IMR-90 (cell line): ENCODE results near the gene CDK14. TPM values are rescaled to one million over a fixed set of nuclear protein-coding genes. Genes with fewer than 3 reads are reported as not detected.

Experiments
- ATAC-seq: fragments of 200-7000 bp; cut with Tn5 transposase; 2 replicates; pipeline ENCODE4 v1.9.1; 2020; ENCODE audit warnings: low read depth, mild to moderate bottlenecking, moderate library complexity
- BruUV-seq: library from RNA; stranded (reverse); fragments of 400-500 nt; replicated peaks from 2 replicates; lab custom pipeline; 2021; lab: Mats Ljungman, UMichigan
- CTCF ChIA-PET: fragments of 300-600 bp; formaldehyde crosslinking; extraction: SDS; loops from one replicate; lab custom pipeline; 2021; ENCODE audit warnings: antibody characterized with exemption; lab: Yijun Ruan, JAX
- POLR2A ChIA-PET: fragments of 300-600 bp; sonication (Branson Sonifier 250); formaldehyde crosslinking; loops from one replicate; lab custom pipeline; 2022; ENCODE audit warnings: antibody characterized with exemption; ENCODE audit not compliant: unreplicated experiment; lab: Charles Lee
- DNase-seq: peaks from one replicate; pipeline ENCODE4 v3.0.0; 2013
- H2AFZ ChIP-seq: replicated peaks from 2 replicates; pipeline ENCODE3; 2013; ENCODE audit warnings: low read length, mild to moderate bottlenecking; ENCODE audit not compliant: poor library complexity
- H2AK5ac ChIP-seq: 2 replicates; pipeline ENCODE4 v1.6.1; 2013; ENCODE audit warnings: low read depth, low read length, inconsistent platforms
- H2AK9ac ChIP-seq: replicated peaks from 2 replicates; pipeline ENCODE3; 2013; ENCODE audit warnings: mild to moderate bottlenecking, low read depth, low read length, moderate library complexity; ENCODE audit not compliant: poor library complexity
- H2BK120ac ChIP-seq: 2 replicates; pipeline ENCODE4 v1.6.1; 2013; ENCODE audit warnings: low read depth, low read length, inconsistent platforms
- H2BK15ac ChIP-seq: 3 replicates; pipeline ENCODE4 v1.6.1; 2013; ENCODE audit warnings: low read depth, low read length, inconsistent platforms
- H2BK20ac ChIP-seq: 2 replicates; pipeline ENCODE4 v1.6.1; 2013; ENCODE audit warnings: low read depth, mild to moderate bottlenecking, inconsistent platforms, low read length, moderate library complexity
- H2BK5ac ChIP-seq: 2 replicates; pipeline ENCODE4 v1.6.1; 2013; ENCODE audit warnings: mild to moderate bottlenecking, low read depth, low read length, inconsistent platforms; ENCODE audit not compliant: poor library complexity, severe bottlenecking
- H3K14ac ChIP-seq: replicated peaks from 2 replicates; pipeline ENCODE4 v1.6.1; 2013; ENCODE audit warnings: low read depth, low read length, inconsistent platforms
- H3K18ac ChIP-seq: 2 replicates; pipeline ENCODE4 v1.6.1; 2013; ENCODE audit warnings: low read depth, low read length, control low read depth
- H3K23ac ChIP-seq: 2 replicates; pipeline ENCODE4 v1.6.1; 2013; ENCODE audit warnings: low read depth, low read length, inconsistent platforms
- H3K27ac ChIP-seq: 2 replicates; pipeline ENCODE4 v1.5.1; 2013; ENCODE audit warnings: mild to moderate bottlenecking, control low read depth, low read length; ENCODE audit not compliant: insufficient read depth
- H3K27me3 ChIP-seq: 2 replicates; pipeline ENCODE4 v1.6.1; 2013; ENCODE audit warnings: low read length; ENCODE audit not compliant: control insufficient read depth, insufficient read depth
- H3K36me3 ChIP-seq: 2 replicates; pipeline ENCODE4 v1.6.1; 2013; ENCODE audit warnings: low read length, mixed read lengths; ENCODE audit not compliant: control insufficient read depth, insufficient read depth
- H3K4ac ChIP-seq: 2 replicates; pipeline ENCODE4 v1.6.1; 2013; ENCODE audit warnings: low read depth, low read length, inconsistent platforms
- H3K4me1 ChIP-seq: 2 replicates; pipeline ENCODE4 v1.6.1; 2013; ENCODE audit warnings: low read length, mixed read lengths; ENCODE audit not compliant: control insufficient read depth, insufficient read depth
- H3K4me2 ChIP-seq: 2 replicates; pipeline ENCODE4 v1.6.1; 2013; ENCODE audit warnings: low read depth, mild to moderate bottlenecking, control low read depth, low read length, moderate library complexity
- H3K4me3 ChIP-seq: 2 replicates; pipeline ENCODE4 v1.5.1; 2013; ENCODE audit warnings: low read depth, mild to moderate bottlenecking, control low read depth, low read length, moderate library complexity; ENCODE audit not compliant: insufficient read depth
- H3K56ac ChIP-seq: 2 replicates; pipeline ENCODE4 v1.6.1; 2013; ENCODE audit warnings: low read length, inconsistent platforms; ENCODE audit not compliant: insufficient read depth; ENCODE audit errors: extremely low read depth
- H3K79me1 ChIP-seq, 2 experiments: 2 replicates each; pipeline ENCODE4 v1.6.1; 2013; ENCODE audit warnings: low read length in 2 of 2, inconsistent platforms in 1 of 2, low read depth in 1 of 2
- H3K9ac ChIP-seq: 2 replicates; pipeline ENCODE4 v1.6.1; 2013; ENCODE audit warnings: low read depth, low read length, control low read depth
- H3K9me1 ChIP-seq: 2 replicates; pipeline ENCODE4 v1.6.1; 2013; ENCODE audit warnings: low read length, inconsistent platforms; ENCODE audit not compliant: insufficient read depth
- H3K9me3 ChIP-seq: 2 replicates; pipeline ENCODE4 v1.6.1; 2013; ENCODE audit warnings: low read length; ENCODE audit not compliant: control insufficient read depth, insufficient read depth
- H4K20me1 ChIP-seq: 2 replicates; pipeline ENCODE4 v1.6.1; 2013; ENCODE audit warnings: low read length, inconsistent platforms; ENCODE audit not compliant: insufficient read depth
- H4K5ac ChIP-seq: 2 replicates; pipeline ENCODE4 v1.6.1; 2013; ENCODE audit warnings: mild to moderate bottlenecking, low read depth, low read length, control low read depth
- H4K8ac ChIP-seq, 2 experiments: 2 replicates each; pipeline ENCODE4 v1.6.1; 2013; ENCODE audit warnings: low read depth in 2 of 2, low read length in 2 of 2, control low read depth in 1 of 2, inconsistent platforms in 1 of 2
- H4K91ac ChIP-seq: 2 replicates; pipeline ENCODE4 v1.6.1; 2013; ENCODE audit warnings: low read depth, low read length, inconsistent platforms; ENCODE audit not compliant: insufficient read depth
- MXI1 ChIP-seq: IDR thresholded peaks from 2 replicates; pipeline ENCODE4 v1.6.1; 2012; ENCODE audit warnings: low read depth, mild to moderate bottlenecking, low read length, moderate library complexity, borderline replicate concordance
- RAD21 ChIP-seq: IDR thresholded peaks from 2 replicates; pipeline ENCODE4 v1.6.1; 2012; ENCODE audit warnings: low read length, improper control_type of control experiment
- RCOR1 ChIP-seq: IDR thresholded peaks from 2 replicates; pipeline ENCODE4 v1.6.1; 2012; ENCODE audit warnings: mild to moderate bottlenecking, low read length, improper control_type of control experiment; ENCODE audit not compliant: insufficient replicate concordance
- SMC3 ChIP-seq: fragments of 150-350 bp; IDR thresholded peaks from 2 replicates; pipeline ENCODE4 v1.6.1; 2016; ENCODE audit warnings: low read depth, mild to moderate bottlenecking, antibody characterized with exemption, low read length, moderate library complexity
- WGBS, 2 experiments: methylation state at CpG; one replicate each; pipeline versions ENCODE4 v1.1.5 to v1.1.7; 2013; ENCODE audit warnings: missing lambda C conversion rate in 2 of 2; ENCODE audit not compliant: insufficient read length in 1 of 2; ENCODE audit errors: extremely low coverage in 2 of 2; 5-methylcytosine and 5-hydroxymethylcytosine counted together
- dilution Hi-C: fragments of 300-500 bp; cut with HindIII; formaldehyde crosslinking; loops from one replicate; pipeline ENCODE4 v1.14.3; 2018; ENCODE audit warnings: low sequenced_read_pairs; ENCODE audit not compliant: unreplicated experiment
- in situ Hi-C: fragments of 300-500 bp; cut with MboI; formaldehyde crosslinking; loops from 3 replicates; pipeline ENCODE4 v1.14.3; 2019; ENCODE audit warnings: low sequenced_read_pairs, inconsistent platforms, mixed read lengths
- intact Hi-C: fragments of 100-400 bp; cut with micrococcal nuclease; formaldehyde crosslinking; loops from 2 replicates; pipeline ENCODE4 v1.10.0; 2022
- polyA plus RNA-seq, 3 experiments: library from polyadenylated mRNA; depleted of rRNA; stranded (reverse); fragments of >200 nt; gene quantifications; 2 replicates each; pipeline ENCODE4 v1.2.3, GENCODE V29; 2012; ENCODE audit warnings: low replicate concordance in 1 of 3
- total RNA-seq: library from RNA; depleted of rRNA; stranded (reverse); fragments of >200 nt; gene quantifications from 2 replicates; pipeline ENCODE4 v1.2.3, GENCODE V29; 2012
- TF ChIP-seq, protein P1 (sequence below): fragments of 150-350 bp; IDR thresholded peaks from 2 replicates; pipeline ENCODE4 v1.6.1; 2016; ENCODE audit warnings: low read depth, mild to moderate bottlenecking, low read length, moderate library complexity, borderline replicate concordance
- TF ChIP-seq, protein P2 (sequence below): conservative IDR thresholded peaks from 2 replicates; pipeline ENCODE4 v1.5.1; 2012; ENCODE audit warnings: mild to moderate bottlenecking, low read depth, low read length, improper control_type of control experiment

Gene CDK14
- total and polyA plus RNA-seq, 2 of the 4 experiments (the other 2 are of a cell fraction), result 10.1 to 29.6 TPM

DNA sequence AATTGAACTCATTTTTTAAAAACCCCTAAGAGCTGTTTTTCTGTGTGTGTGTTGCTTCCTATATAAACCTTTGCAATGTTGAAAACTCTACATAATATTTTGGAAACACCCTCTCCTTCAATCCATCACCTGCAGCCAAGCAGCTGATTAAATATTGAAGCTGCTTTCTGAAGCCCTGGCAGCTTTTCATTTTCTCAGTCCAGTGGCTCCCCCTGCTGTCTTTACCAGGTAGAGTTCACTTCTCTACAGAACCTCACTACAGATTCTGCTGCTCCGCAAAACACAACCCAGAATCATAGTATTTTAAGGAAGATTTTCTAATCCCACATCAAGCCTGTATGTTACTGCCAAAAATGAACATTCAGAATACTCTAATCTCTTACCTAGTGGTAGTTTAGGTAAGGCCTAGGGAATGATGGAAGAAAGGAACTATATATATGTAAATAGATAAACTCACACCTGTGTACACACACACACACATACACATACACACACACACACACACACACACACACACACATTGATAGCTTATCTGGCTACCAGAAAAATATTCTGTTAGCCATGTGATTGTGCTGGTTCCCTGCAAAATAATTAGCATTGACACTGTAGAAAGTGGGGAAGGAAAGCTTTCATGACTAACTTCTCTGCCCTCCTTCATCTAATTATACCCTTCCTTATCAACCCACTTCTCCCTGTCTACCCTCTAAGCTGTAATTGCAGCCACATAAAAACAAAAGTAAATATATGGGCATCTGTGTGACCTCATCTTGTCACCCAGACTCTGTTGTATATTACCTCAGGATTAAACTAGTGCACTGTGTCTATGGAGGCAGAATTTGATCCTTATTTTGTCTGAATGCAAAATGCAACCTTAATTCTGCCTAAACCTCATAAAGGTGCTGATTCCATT lies 438.6 kb downstream of the CDK14 start:
- POLR2A ChIA-PET, result no interaction called here
- Histone ChIP-seq H3K4me1 (peaks cover 3% of the 10 kb centered on the region; the same call in 1 of the 2 replicates), H3K9ac (no peak overlapping the region), H3K4me2 (no peak overlapping the region), H4K8ac (no peak overlapping the region), H3K9me1 (no peaks in the 10 kb centered on the region), H3K23ac (no peak overlapping the region), H2BK15ac (no peak overlapping the region), H3K4me3 (no peak overlapping the region), H3K27ac (no peak overlapping the region), H4K91ac (no peak overlapping the region), H2BK120ac (no peak overlapping the region), H3K14ac (no peak overlapping the region), H2BK20ac (no peak overlapping the region), H3K36me3 (peaks cover 1% of the 10 kb centered on the region; the same call in 1 of the 2 replicates), H4K5ac (no peak overlapping the region), H3K79me1 (no peaks in the 10 kb centered on the region), H2BK5ac (no peak overlapping the region), H3K18ac (no peak overlapping the region), H4K20me1 (no peaks in the 10 kb centered on the region), H3K9me3 (no peaks in the 10 kb centered on the region), H3K56ac (no peak overlapping the region), H2AK9ac (no peak overlapping the region), H3K4ac (no peak overlapping the region), H3K27me3 (no peaks in the 10 kb centered on the region), H2AK5ac (no peak overlapping the region), H2AFZ (no peak overlapping the region)
- intact Hi-C loops (loop anchor here (1.0 to 5.0 kb wide), 6 partner anchors 327 to 579 kb away; partner anchors contain the start of gene CDK14), dilution Hi-C loops (no loop called here), in situ Hi-C loops (no loop called here)
- ATAC-seq, result peak; percentile 78
- WGBS, 2 experiments, result no CpG with 5 or more reads among the region's 1 CpG
- CTCF ChIA-PET, result interaction anchor here (0.6 to 1.7 kb wide), 14 partner anchors 10 to 749 kb away, joined by 3 to 13 read pairs (median 3); no protein-coding TSS in a partner anchor
- BruUV-seq, result no TSS peak
- TF ChIP-seq, protein P1, sequence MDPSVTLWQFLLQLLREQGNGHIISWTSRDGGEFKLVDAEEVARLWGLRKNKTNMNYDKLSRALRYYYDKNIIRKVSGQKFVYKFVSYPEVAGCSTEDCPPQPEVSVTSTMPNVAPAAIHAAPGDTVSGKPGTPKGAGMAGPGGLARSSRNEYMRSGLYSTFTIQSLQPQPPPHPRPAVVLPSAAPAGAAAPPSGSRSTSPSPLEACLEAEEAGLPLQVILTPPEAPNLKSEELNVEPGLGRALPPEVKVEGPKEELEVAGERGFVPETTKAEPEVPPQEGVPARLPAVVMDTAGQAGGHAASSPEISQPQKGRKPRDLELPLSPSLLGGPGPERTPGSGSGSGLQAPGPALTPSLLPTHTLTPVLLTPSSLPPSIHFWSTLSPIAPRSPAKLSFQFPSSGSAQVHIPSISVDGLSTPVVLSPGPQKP, result no peak
- no peak for TF ChIP-seq MXI1
- TF ChIP-seq, protein P2, sequence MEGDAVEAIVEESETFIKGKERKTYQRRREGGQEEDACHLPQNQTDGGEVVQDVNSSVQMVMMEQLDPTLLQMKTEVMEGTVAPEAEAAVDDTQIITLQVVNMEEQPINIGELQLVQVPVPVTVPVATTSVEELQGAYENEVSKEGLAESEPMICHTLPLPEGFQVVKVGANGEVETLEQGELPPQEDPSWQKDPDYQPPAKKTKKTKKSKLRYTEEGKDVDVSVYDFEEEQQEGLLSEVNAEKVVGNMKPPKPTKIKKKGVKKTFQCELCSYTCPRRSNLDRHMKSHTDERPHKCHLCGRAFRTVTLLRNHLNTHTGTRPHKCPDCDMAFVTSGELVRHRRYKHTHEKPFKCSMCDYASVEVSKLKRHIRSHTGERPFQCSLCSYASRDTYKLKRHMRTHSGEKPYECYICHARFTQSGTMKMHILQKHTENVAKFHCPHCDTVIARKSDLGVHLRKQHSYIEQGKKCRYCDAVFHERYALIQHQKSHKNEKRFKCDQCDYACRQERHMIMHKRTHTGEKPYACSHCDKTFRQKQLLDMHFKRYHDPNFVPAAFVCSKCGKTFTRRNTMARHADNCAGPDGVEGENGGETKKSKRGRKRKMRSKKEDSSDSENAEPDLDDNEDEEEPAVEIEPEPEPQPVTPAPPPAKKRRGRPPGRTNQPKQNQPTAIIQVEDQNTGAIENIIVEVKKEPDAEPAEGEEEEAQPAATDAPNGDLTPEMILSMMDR, result peak; percentile 74
- TF ChIP-seq SMC3, result peak; percentile 81
- no peak for TF ChIP-seq RCOR1
- peak; percentile 82 for TF ChIP-seq RAD21
- peak; percentile 63 for DNase-seq
